CD4-positive, alpha-beta T cell treated with Interleukin-10 for 1 hour (primary cell): ENCODE results near the gene PLCB1.

Experiments
- DNase-seq: peaks from one replicate; pipeline ENCODE4 v3.0.0-alpha.2; 2020

PLCB1 gene

DNA sequence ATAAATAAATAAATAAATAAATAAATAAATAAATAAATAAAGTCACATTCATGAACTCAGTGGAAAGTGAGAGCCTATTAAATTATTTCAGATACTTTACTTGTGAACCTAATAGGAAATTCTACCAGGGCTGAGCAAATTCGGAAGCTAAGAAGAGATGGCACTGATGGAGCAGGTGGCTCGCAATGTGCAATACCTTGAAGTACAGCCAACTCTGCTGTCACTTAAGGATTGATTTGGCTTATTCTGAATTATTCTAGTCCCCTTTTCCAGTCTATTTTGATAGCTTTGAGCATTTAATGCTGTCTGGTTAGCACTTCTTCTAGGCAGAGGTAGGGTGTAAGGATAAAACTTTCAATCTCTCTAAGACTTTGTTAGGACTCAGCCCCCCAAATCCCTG lies 541.0 kb downstream of the PLCB1 start:
- no peak for DNase-seq

DNA sequence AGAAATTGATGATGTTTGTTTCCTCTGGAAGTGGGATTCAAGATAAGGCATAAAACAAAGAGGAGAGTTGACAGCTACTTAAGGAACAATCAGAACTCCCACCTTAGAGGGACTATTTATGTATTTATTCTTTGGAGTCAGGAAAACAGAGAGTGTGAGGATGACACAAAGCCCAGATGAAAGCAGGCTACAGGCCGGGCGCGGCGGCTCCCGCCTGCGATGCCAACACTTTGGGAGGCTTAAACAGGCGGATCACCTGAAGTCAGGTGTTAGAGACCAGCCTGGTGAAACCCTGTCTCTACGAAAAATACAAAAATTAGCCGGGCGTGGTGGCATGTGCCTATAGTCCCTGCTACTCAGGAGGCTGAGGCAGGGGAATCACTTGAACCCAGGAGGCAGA lies 543.8 kb downstream of the PLCB1 start:
- no peak for DNase-seq

DNA sequence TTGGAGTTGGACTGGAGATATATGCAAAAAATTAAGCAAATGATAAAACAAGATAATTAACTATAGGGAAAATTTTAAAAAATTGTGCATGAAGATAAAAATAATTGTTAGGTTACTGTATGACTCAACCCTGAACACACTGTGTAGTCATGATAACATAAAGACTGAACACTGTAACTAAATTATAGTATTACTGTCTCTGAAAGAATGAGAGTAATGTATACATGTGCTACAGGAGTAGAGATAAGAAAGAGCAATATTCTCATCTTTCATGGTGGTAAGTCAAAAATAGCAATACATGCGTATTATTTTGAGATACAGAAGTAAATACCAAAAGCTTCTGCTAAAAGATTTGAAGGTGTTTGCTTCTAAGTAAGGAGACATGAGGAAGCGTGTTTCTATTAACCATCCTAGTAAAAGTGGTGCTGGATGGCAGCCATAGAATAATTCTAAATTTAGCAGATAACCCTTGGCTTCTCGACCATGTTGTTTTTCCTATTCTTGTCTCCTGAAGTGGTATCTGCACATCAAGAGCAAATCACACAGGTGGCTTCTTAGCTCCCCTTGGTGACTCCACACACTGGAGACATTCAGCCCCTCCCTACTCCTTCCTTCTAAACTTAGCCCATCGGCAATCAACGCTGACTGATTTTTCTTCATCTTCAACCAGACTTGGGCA lies 546.2 kb downstream of the PLCB1 start:
- DNase-seq = no peak

DNA sequence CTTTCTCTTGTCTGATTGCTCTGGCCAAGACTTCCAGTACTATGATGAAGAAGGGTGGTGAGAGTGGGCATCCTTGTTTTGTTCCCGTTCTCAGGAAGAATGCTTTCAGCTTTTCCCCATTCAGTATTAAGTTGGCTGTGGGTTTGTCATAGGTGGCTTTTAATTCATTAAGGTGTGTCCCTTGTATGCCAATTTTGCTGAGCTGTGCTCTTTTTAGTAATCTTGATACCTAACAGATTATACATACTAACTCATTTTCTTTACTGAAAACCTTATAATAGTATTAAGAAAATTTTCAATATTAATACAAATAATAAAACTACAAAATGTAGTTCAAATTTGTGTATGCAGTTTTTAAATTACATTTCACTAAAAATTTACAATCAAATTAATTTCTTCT lies 557.3 kb downstream of the PLCB1 start:
- no peak for DNase-seq

- DNase-seq = no peak
Observed at GRCh38 chr20:8690074-8690473, 558.0 kb downstream of the PLCB1 start.

DNA sequence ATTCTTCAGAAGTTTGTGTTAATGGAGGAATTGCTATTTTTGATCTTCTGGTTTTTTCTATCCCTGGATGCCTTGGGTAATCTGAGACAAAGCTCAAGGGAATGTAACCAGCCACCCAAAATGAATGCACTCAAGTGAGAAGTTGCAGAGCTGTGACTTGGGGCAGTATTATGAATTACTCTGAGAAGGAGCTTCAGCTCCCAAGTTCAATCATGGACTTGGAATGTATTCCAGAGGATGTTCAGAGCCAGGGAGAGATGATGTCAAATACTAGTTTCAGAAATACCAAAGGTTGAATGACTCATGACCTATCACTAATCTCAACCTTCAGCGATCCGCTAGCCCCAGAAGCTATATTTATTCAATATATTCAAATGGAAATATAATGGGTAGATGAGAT lies 561.6 kb downstream of the PLCB1 start:
- DNase-seq = no peak

GRCh38 chr20:8700756-8701155 lies 568.7 kb downstream of the PLCB1 start:
- no peak for DNase-seq

GRCh38 chr20:8706961-8707700 lies 575.1 kb downstream of the PLCB1 start:
- DNase-seq = no peak

DNA sequence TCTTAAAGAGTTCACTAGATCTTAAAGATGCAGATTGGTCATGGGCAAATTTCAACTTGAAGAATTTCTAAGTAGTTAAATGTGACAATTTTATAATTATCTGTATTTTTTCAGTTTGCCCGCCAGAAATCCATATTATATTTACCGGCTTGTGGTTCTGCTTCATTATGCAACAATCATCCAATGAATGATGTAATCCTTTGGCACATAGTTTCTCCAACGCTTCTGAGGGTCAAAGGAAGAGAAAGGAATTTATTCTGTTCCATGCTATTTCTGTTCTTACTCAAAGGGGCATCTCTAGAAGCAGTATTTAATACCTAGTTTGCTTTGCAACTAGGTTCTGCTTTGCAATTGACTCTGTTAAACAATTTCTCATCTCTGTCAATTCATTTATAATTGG lies 577.6 kb downstream of the PLCB1 start:
- DNase-seq = no peak

- no peak for DNase-seq
Observed at GRCh38 chr20:8711501-8711900, 579.4 kb downstream of the PLCB1 start.

GRCh38 chr20:8714206-8714605 lies 582.1 kb downstream of the PLCB1 start:
- DNase-seq = no peak

GRCh38 chr20:8718279-8718678 lies 586.2 kb downstream of the PLCB1 start:
- DNase-seq = no peak

DNA sequence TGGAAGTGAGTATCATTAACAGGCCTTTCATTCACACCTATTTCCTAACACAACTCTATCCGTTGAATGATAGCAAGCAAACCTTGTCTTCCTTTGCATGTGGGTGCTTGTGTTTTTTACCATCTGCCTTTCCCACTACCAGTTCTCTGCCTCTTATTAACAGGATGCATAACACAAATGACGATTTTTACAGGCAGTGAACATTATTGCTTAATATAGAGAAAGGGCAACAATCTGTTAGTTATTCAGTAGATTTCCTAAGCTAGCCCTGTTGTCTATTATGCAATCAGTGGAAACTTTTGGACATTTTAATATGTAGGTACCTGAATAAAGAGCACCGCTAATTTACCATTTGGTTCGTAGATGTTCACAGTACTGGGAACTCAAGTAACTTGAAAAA lies 588.0 kb downstream of the PLCB1 start:
- DNase-seq = no peak

DNA sequence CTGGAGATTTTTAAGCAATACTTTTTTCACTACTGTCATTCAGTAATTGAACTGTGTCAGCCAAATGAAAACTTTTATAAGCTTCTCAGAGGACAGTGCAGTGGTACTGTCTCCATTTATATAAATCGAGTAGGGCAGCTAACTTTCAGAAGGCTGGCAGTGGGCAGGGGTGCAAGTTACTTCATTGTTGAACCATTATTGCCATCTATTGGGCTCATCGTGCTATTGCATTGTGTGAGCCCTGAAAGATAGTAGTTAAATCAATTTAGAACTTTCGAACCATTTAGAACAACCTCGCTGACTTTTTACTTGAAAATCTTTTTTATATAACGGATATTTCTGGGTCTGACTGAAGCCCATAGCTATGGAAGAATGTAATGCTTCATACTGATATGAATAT lies 589.0 kb downstream of the PLCB1 start:
- DNase-seq = peak; percentile 43

DNA sequence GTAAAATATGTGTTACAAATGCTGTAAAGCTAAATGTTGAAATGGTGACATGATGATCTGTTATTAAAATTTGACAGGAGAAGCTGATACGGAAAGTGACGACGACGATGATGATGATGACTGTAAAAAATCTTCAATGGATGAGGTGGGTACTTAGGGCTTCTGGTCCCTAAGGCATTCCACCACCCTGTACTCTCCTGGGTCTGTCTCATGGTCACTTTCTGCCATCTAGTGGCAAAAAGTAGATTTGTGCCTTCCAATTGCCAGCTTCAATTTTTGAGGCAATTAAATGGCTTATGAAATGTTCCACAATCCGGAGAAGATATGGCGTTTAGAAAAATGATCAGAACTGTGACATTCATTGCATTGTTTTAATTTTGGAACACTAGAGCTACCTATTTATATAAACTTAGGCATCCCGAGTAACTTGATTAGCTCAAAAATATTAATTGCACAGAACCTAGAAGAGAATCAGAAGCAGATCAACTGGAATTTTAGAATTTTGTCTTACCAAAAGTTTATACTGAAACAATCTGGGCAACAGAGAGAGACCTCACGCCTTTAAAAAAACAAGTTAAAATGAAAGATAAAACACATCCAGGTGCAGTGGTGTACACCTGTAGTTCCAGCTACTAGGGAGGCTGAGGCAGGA lies 590.3 kb downstream of the PLCB1 start:
- peak; percentile 58 for DNase-seq

- no peak for DNase-seq
Observed at GRCh38 chr20:8723296-8723695, 591.2 kb downstream of the PLCB1 start.

DNA sequence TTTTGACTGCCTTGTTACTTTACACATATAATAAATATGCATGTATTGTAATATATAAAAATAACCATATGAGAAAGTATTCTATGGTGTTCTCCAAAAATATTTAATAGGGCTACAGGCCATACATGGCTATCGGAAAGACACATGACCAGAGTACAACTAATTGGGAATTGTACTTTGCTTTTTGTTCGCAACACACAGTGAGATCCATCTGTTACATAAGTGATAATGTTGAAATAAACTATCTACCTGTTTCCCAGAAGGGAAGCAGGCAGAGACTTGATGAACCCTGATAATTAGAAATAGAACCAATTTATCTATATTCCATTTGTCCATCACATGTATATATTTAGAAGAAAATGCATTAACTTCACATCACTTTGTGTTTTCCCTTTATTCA lies 592.8 kb downstream of the PLCB1 start:
- DNase-seq = no peak

DNA sequence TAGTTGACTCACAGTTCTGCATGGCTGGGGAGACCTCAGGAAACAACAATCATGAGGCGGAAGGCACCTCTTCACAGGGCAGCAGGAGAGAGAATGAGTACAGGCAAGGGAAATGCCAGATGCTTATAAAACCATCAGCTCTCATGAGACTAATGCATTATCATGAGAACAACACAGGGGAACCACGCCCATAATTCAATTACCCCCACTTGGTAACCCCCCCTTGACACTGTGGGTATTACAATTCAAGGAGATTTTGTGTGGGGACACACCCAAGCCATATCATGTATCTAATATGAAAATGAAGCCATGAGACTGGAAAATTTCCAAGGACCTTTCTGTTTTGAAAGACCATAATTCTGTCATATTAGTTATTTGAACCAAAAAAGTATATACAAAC lies 594.4 kb downstream of the PLCB1 start:
- DNase-seq = no peak

DNA sequence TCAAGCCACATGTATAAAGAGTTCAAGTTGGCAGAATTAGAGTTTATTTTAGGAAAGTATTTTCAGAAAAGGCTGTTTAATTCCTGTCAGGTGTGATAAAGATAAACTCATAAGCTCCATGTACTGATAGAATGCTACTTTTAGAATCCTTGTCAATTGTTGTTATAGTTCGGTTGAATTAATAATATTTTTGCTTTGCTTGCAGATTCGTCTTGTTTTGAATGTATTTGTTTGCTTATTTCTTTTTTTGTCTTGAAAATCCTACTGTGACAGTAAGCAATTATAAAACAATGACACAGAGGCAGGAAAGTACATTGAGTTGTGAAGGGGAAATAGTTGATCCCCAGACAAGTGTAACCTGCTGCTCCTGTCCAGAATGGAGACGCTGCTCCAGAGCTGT lies 602.9 kb downstream of the PLCB1 start:
- DNase-seq = no peak

DNA sequence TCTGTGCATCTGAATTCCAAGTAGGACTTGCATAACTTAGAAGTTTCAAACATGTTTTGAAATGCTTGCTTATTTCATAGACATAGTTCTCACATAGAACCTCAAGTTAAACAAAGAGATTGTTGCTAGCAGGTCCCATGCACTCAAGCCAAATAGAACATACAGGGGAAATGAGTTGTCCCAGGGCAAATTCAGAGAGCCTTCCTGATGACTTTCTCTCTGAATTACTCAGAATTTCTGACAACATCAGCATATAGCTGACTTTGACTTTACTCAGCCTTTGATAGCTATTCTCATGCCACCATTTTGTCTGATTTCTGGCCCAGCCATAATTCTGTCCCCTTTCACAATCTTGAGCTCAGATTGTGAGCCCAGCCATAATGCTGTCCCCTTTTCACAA lies 603.6 kb downstream of the PLCB1 start:
- DNase-seq = no peak

DNA sequence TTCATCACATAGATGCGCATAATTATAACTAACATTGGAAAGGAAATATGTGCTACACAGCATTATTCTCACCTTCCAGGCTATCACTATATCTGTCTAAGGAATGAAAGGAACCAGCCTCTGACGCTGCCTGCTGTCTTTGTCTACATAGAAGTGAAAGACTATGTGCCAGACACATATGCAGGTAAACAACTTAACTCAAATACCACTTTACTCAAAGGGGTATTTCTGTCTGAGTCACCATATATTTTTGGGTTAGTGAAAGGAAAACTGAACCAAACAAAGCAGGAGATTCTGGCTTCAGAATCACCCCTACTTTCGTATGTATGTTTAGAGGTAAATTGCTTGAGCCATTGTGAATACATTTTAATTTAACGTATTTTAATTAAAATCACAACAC lies 608.2 kb downstream of the PLCB1 start:
- no peak for DNase-seq

DNA sequence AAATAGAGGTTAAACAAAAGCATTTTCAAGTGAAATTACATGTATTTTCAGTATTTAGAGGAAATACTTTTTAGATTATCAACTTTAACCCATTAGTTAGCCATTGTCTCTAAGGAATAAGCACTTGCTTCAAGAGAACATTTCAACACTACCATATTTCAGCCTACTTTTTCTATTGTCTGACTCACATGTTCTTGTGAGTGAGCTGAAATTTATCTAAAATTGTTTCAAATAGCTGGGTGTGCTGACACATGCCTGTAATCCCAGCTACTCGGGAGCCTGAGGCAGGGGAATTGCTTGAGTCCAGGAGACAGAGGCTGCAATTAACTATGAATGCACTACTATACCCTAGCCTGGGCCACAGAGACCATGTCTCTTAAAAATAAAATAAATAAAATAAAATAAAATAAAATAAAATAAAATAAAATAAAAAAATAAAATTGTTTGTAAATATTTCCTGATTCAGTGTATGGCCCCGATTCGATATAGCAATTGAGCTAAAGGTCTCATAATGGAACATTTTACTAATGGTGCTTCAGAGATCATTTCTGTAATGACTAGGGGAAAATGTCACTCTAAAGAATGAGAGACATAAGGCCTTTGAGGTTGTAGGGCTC lies 612.3 kb downstream of the PLCB1 start:
- DNase-seq = no peak

DNA sequence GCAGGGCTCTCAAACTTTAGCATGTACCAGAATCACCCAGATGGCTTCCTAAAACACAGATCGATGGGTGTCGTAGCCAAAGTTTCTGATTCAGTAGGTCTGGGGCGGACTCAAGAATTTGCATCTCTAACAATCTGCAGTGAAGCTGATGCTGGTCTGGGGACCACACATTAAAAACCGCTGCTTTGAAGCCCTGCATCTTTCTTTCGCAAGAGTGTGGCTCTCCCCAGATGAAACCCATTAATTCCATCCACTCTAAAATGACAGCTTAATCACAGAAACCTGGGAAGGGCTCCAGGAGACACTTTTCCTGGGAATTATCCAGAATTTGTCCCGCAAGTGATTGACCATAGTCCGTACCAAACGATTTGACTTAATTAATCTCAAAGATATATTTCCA lies 617.0 kb downstream of the PLCB1 start:
- no peak for DNase-seq

GRCh38 chr20:8749986-8750385 lies 617.9 kb downstream of the PLCB1 start:
- DNase-seq = no peak
